Ovary (tissue), 3 donors: ENCODE measurements around the gene PLEKHA6.

ENCODE experiments used
- POLR2A ChIP-seq: fragments of 450-650 bp; IDR thresholded peaks from one replicate; pipeline ENCODE4 v1.6.1; 2017; ENCODE audit warnings: antibody characterized with exemption, mild to moderate bottlenecking, moderate library complexity
- TF ChIP-seq, protein P1 (sequence below), 3 donors: fragments of 450-650 bp in 2 of 3; fragments of 200-600 bp in 1 of 3; IDR thresholded peaks; one replicate each; pipeline versions ENCODE4 v1.5.1 to v1.8.0; 2016 to 2022; ENCODE audit warnings: antibody characterized with exemption in 3 of 3, mild to moderate bottlenecking in 1 of 3
- donor health status: DM: no; HTN: no; CAD: no.

- TF ChIP-seq, protein P1, sequence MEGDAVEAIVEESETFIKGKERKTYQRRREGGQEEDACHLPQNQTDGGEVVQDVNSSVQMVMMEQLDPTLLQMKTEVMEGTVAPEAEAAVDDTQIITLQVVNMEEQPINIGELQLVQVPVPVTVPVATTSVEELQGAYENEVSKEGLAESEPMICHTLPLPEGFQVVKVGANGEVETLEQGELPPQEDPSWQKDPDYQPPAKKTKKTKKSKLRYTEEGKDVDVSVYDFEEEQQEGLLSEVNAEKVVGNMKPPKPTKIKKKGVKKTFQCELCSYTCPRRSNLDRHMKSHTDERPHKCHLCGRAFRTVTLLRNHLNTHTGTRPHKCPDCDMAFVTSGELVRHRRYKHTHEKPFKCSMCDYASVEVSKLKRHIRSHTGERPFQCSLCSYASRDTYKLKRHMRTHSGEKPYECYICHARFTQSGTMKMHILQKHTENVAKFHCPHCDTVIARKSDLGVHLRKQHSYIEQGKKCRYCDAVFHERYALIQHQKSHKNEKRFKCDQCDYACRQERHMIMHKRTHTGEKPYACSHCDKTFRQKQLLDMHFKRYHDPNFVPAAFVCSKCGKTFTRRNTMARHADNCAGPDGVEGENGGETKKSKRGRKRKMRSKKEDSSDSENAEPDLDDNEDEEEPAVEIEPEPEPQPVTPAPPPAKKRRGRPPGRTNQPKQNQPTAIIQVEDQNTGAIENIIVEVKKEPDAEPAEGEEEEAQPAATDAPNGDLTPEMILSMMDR (IDR thresholded peaks at IDR 0.05), result no peak
- TF ChIP-seq POLR2A, result no peak
Measured at GRCh38 chr1:204408074-204408507, 48.4 kb upstream of the PLEKHA6 start.
